GM18519 (cell line): ENCODE data around the gene ADAMTS15.

Experiments used
- ATAC-seq: cut with Tn5 transposase; IDR thresholded peaks from one replicate; pipeline ENCODE4 v1.9.1; 2021; ENCODE audit warnings: mild to moderate bottlenecking, moderate library complexity; ENCODE audit not compliant: unreplicated experiment, low FRiP score

The ADAMTS15 gene

GRCh38 chr11:130476200-130476921 lies 27.9 kb downstream of the ADAMTS15 start:
- no peak for ATAC-seq

- no peak for ATAC-seq
Observed at GRCh38 chr11:130476922-130477491, 28.6 kb downstream of the ADAMTS15 start.

- ATAC-seq: no peak
Observed at GRCh38 chr11:130477586-130478203, 29.2 kb downstream of the ADAMTS15 start.

GRCh38 chr11:130478204-130478701 lies 29.8 kb downstream of the ADAMTS15 start:
- no peak for ATAC-seq

- ATAC-seq: no peak
Observed at GRCh38 chr11:130478881-130479280, 30.4 kb downstream of the ADAMTS15 start.

GRCh38 chr11:130480186-130480585 lies 31.7 kb downstream of the ADAMTS15 start:
- ATAC-seq: no peak

- no peak for ATAC-seq
Observed at GRCh38 chr11:130480711-130481140, 32.3 kb downstream of the ADAMTS15 start.

- ATAC-seq: no peak
Observed at GRCh38 chr11:130483124-130483523, 34.7 kb downstream of the ADAMTS15 start.

- ATAC-seq: no peak
Observed at GRCh38 chr11:130485983-130486382, 37.5 kb downstream of the ADAMTS15 start.

GRCh38 chr11:130486391-130486836 lies 38.0 kb downstream of the ADAMTS15 start:
- ATAC-seq: no peak

GRCh38 chr11:130486987-130487923 lies 38.8 kb downstream of the ADAMTS15 start:
- no peak for ATAC-seq

GRCh38 chr11:130487924-130488815 lies 39.7 kb downstream of the ADAMTS15 start:
- ATAC-seq: no peak

GRCh38 chr11:130488848-130489584 lies 40.6 kb downstream of the ADAMTS15 start:
- no peak for ATAC-seq

- no peak for ATAC-seq
Observed at GRCh38 chr11:130489716-130490115, 41.3 kb downstream of the ADAMTS15 start.

- ATAC-seq: no peak
Observed at GRCh38 chr11:130490682-130491449, 42.4 kb downstream of the ADAMTS15 start.

GRCh38 chr11:130498181-130498580 lies 49.7 kb downstream of the ADAMTS15 start:
- no peak for ATAC-seq

GRCh38 chr11:130499828-130500227 lies 51.4 kb downstream of the ADAMTS15 start:
- no peak for ATAC-seq

GRCh38 chr11:130504317-130504716 lies 55.9 kb downstream of the ADAMTS15 start:
- ATAC-seq: no peak
